K562 (cell line): ENCODE data around the gene LHPP. TPM values are rescaled to one million over a fixed set of nuclear protein-coding genes. Genes with fewer than 3 reads are reported as not detected.

Experiments
- ATF6 ChIP-seq: sonication (generic); formaldehyde crosslinking; IDR thresholded peaks from 2 replicates; pipeline ENCODE4 v1.4.0; 2020; ENCODE audit warnings: mild to moderate bottlenecking, missing genetic modification reagents
- BCOR ChIP-seq: fragments of 450-650 bp; IDR thresholded peaks from 2 replicates; pipeline ENCODE4 v1.6.1; 2016
- CAMTA2 ChIP-seq: fragments of 250-450 bp; sonication (Bioruptor Pico); conservative IDR thresholded peaks from 2 replicates; pipeline ENCODE4 v1.5.1; 2022
- CBFA2T2 ChIP-seq: fragments of 450-650 bp; conservative IDR thresholded peaks from 2 replicates; pipeline ENCODE4 v1.6.1; 2017; ENCODE audit warnings: mild to moderate bottlenecking
- DNMT1 ChIP-seq: fragments of 450-650 bp; IDR thresholded peaks from 2 replicates; pipeline ENCODE4 v1.6.1; 2016; ENCODE audit warnings: antibody characterized with exemption, mild to moderate bottlenecking
- EP300 ChIP-seq: IDR thresholded peaks from 2 replicates; pipeline ENCODE4 v1.6.1; 2012; ENCODE audit warnings: low read length, improper control_type of control experiment
- GABPA ChIP-seq: fragments of 200-800 bp; sonication (Bioruptor generic); conservative IDR thresholded peaks from 2 replicates; pipeline ENCODE4 v1.6.1; 2016; ENCODE audit warnings: low read depth, missing genetic modification characterization, missing compliant biosample characterization
- GABPB1 ChIP-seq: sonication (generic); formaldehyde crosslinking; IDR thresholded peaks from 2 replicates; pipeline ENCODE4 v1.8.0; 2022; ENCODE audit warnings: mild to moderate bottlenecking, missing genetic modification reagents
- HBP1 ChIP-seq: fragments of 450-650 bp; formaldehyde crosslinking; IDR thresholded peaks from 2 replicates; pipeline ENCODE4 v1.4.0; 2022; ENCODE audit warnings: missing genetic modification characterization
- HDAC8 ChIP-seq: fragments of 450-650 bp; IDR thresholded peaks from 2 replicates; pipeline ENCODE4 v1.6.1; 2016; ENCODE audit warnings: mild to moderate bottlenecking, missing genetic modification characterization, moderate library complexity, missing compliant biosample characterization
- HIVEP1 ChIP-seq: fragments of 250-450 bp; sonication (Bioruptor Pico); IDR thresholded peaks from 2 replicates; pipeline ENCODE4 v1.4.0; 2020; ENCODE audit warnings: mild to moderate bottlenecking
- KDM1A ChIP-seq, 2 experiments: fragments of 450-650 bp; IDR thresholded peaks; 2 replicates each; pipeline ENCODE4 v1.6.1; 2016; ENCODE audit warnings: mild to moderate bottlenecking in 2 of 2
- NCOA4 ChIP-seq: fragments of 450-650 bp; IDR thresholded peaks from 2 replicates; pipeline ENCODE4 v1.6.1; 2018; ENCODE audit warnings: mild to moderate bottlenecking; ENCODE audit not compliant: partially characterized antibody
- NELFE ChIP-seq: IDR thresholded peaks from 2 replicates; pipeline ENCODE4 v1.6.1; 2011; ENCODE audit warnings: mild to moderate bottlenecking; ENCODE audit not compliant: insufficient read depth, insufficient read length
- NR0B1 ChIP-seq: fragments of 450-650 bp; IDR thresholded peaks from one replicate; pipeline ENCODE4 v1.6.1; 2018; ENCODE audit warnings: mild to moderate bottlenecking, moderate library complexity; ENCODE audit not compliant: partially characterized antibody
- PHB2 ChIP-seq: fragments of 450-650 bp; IDR thresholded peaks from 2 replicates; pipeline ENCODE4 v1.6.1; 2017; ENCODE audit warnings: low read depth
- RB1 ChIP-seq: fragments of 450-650 bp; IDR thresholded peaks from 2 replicates; pipeline ENCODE4 v1.6.1; 2017; ENCODE audit warnings: low read depth, mild to moderate bottlenecking
- RCOR1 ChIP-seq, 2 experiments: IDR thresholded peaks; 2 replicates each; pipeline ENCODE4 v1.6.1; 2012; ENCODE audit warnings: low read depth in 2 of 2, low read length in 2 of 2, borderline replicate concordance in 1 of 2, improper control_type of control experiment in 1 of 2
- RFX7 ChIP-seq: fragments of 250-450 bp; sonication (Bioruptor Pico); IDR thresholded peaks from 2 replicates; pipeline ENCODE4 v1.5.1; 2021; ENCODE audit warnings: mild to moderate bottlenecking
- SRSF7 ChIP-seq: fragments of 200-400 bp; formaldehyde crosslinking; optimal IDR thresholded peaks from 2 replicates; pipeline ENCODE3; 2017; ENCODE audit warnings: mild to moderate bottlenecking, low read depth, low read length
- TCF3 ChIP-seq: sonication (generic); formaldehyde crosslinking; IDR thresholded peaks from 2 replicates; pipeline ENCODE4 v1.4.0; 2020; ENCODE audit warnings: mild to moderate bottlenecking, missing genetic modification reagents
- TCFL5 ChIP-seq: fragments of 250-450 bp; sonication (Bioruptor Pico); conservative IDR thresholded peaks from 2 replicates; pipeline ENCODE4 v1.6.1; 2021; ENCODE audit warnings: mild to moderate bottlenecking, moderate library complexity, matching md5 sums
- TEAD2 ChIP-seq: fragments of 450-650 bp; IDR thresholded peaks from 2 replicates; pipeline ENCODE4 v1.6.1; 2016; ENCODE audit warnings: missing genetic modification characterization, control low read depth, missing compliant biosample characterization
- TFAM ChIP-seq: fragments of 250-450 bp; sonication (Bioruptor Pico); conservative IDR thresholded peaks from 2 replicates; pipeline ENCODE4 v1.5.0; 2021; ENCODE audit warnings: mild to moderate bottlenecking, moderate library complexity
- ZNF23 ChIP-seq: fragments of 250-450 bp; sonication (Bioruptor Pico); IDR thresholded peaks from 2 replicates; pipeline ENCODE4 v1.4.0; 2020; ENCODE audit warnings: mild to moderate bottlenecking
- ZNF347 ChIP-seq: fragments of 450-650 bp; formaldehyde crosslinking; IDR thresholded peaks from 2 replicates; pipeline ENCODE4 v1.4.0; 2020; ENCODE audit warnings: low read depth, mild to moderate bottlenecking, moderate library complexity
- ZNF384 ChIP-seq: IDR thresholded peaks from 2 replicates; pipeline ENCODE4 v1.6.1; 2012; ENCODE audit warnings: low read depth, low read length, improper control_type of control experiment
- ZNF764 ChIP-seq: fragments of 250-450 bp; sonication (Bioruptor Pico); IDR thresholded peaks from 2 replicates; pipeline ENCODE4 v1.4.0; 2020; ENCODE audit warnings: low read depth, mild to moderate bottlenecking, moderate library complexity
- polyA plus RNA-seq, 8 experiments: library from polyadenylated mRNA; depleted of rRNA in 4 of 8; stranded (reverse) in 5 of 8; unstranded in 3 of 8; fragments of >200 nt; fragmentation: Nextera tagmentation in 2 of 8; fragmentation: Illumina TruSeq in 1 of 8; extraction: Ambion mirVana in 2 of 8; extraction: Trizol in 1 of 8; gene quantifications; 2 replicates each; pipeline versions ENCODE4 v1.2.1 to v1.2.3, GENCODE V29; 2011 to 2014; ENCODE audit warnings: inconsistent platforms in 1 of 8, missing spikeins in 1 of 8
- total RNA-seq, 7 experiments: library from RNA; depleted of rRNA in 6 of 7; stranded (reverse); fragments of >200 nt in 6 of 7; fragmentation: Illumina TruSeq in 2 of 7; extraction: Trizol in 2 of 7; gene quantifications; 2 replicates each; pipeline versions ENCODE4 v1.2.1 to v1.2.3, GENCODE V29; 2011 to 2021; ENCODE audit warnings: low replicate concordance in 1 of 7

LHPP gene
- total and polyA plus RNA-seq, 9 of the 15 experiments (the other 6 are each of a cell fraction or from before 2014, with no cell fraction given): 0.34 to 7.4 (median 3.0) TPM

GRCh38 chr10:124453960-124454610 lies 7.5 kb upstream of the LHPP start (continued):
- TF ChIP-seq HBP1 (CRISPR knock-in tag) (no peak), GABPA (no peak), HDAC8 (tag) (no peak), RCOR1 (IDR thresholded peaks at IDR 0.05; ENCODE audit: borderline replicate concordance in 1 of 2, low read depth in 2 of 2, low read length in 2 of 2) (0 out of 4 replicates have a peak, but pooled peaks of 1 of the 2 experiments have one; percentile 17), ATF6 (no peak), BCOR (no peak), NR0B1 (no peak), KDM1A (IDR thresholded peaks at IDR 0.05) (peak; percentile 15 to 26; a peak in 1 of 4 replicates), ZNF384 (peak; percentile 22; the same call in 1 of the 2 replicates), ZNF347 (no peak), EP300 (peak; percentile 64), TCF3 (CRISPR knock-in tag) (peak; percentile 87), TCFL5 (no peak), ZNF23 (CRISPR knock-in tag) (no peak), RB1 (no peak), PHB2 (no peak), GABPB1 (CRISPR knock-in tag) (no peak), CBFA2T2 (peak; percentile 86), TFAM (CRISPR knock-in tag) (no peak), TEAD2 (tag) (no peak), DNMT1 (no peak), SRSF7 (no peak), NCOA4 (no peak), NELFE (no peak), RFX7 (CRISPR knock-in tag) (no peak), HIVEP1 (CRISPR knock-in tag) (no peak), CAMTA2 (CRISPR knock-in tag) (no peak), ZNF764 (CRISPR knock-in tag) (no peak)
